Measurements from ENCODE around the gene CCNB1IP1.
A peak's percentile ranks its signal among the peaks of the same experiment; 100 is the strongest.
"Not testable (repeated sequence)": the region's sequence is repeated elsewhere in the genome, so short reads cannot be mapped to it uniquely, and the experiment has no call there.

CCNB1IP1 gene

GRCh38 chr14:20332788-20333493, at the start of gene CCNB1IP1:
Gene CCNB1IP1 (minus strand): TSS chr14:20333279. CDS start chr14:20316523, 16,756 bp downstream.
- Mint-ChIP-seq H3K36me3 (peaks cover 8% of the 10 kb centered on the region), H3K4me3 (peak within 1 kb of the TSS; percentile 95), H3K9me3 (no peaks in the 10 kb centered on the region), H3K4me1 (peaks cover 41% of the 10 kb centered on the region), H3K27ac (peak within 1 kb of the TSS; percentile 89), H3K27me3 (no peaks in the 10 kb centered on the region)
- ATAC-seq: peak; percentile 97

GRCh38 chr14:20382526-20382925, 49.4 kb upstream of the CCNB1IP1 start:
- H3K36me3 Mint-ChIP-seq: peaks cover 90% of the 10 kb centered on the region
- H3K9me3 Mint-ChIP-seq: no peaks in the 10 kb centered on the region
- H3K4me3 Mint-ChIP-seq: no peak overlapping the region
- no peaks in the 10 kb centered on the region for H3K27me3 Mint-ChIP-seq
- ATAC-seq: no peak
- peaks cover 8% of the 10 kb centered on the region for H3K4me1 Mint-ChIP-seq
- peak overlapping the region; percentile 7 for H3K27ac Mint-ChIP-seq

- Mint-ChIP-seq H3K27me3 (no peaks in the 10 kb centered on the region), H3K4me3 (no peak overlapping the region), H3K36me3 (peaks cover 88% of the 10 kb centered on the region), H3K4me1 (peaks cover 5% of the 10 kb centered on the region), H3K27ac (no peak overlapping the region), H3K9me3 (no peaks in the 10 kb centered on the region)
- ATAC-seq: no peak
Observed at GRCh38 chr14:20381341-20381740, 48.3 kb upstream of the CCNB1IP1 start.

GRCh38 chr14:20380681-20381080, 47.6 kb upstream of the CCNB1IP1 start:
- H3K4me3 Mint-ChIP-seq: no peak overlapping the region
- H3K9me3 Mint-ChIP-seq: no peaks in the 10 kb centered on the region
- H3K27ac Mint-ChIP-seq: no peak overlapping the region
- peaks cover 89% of the 10 kb centered on the region for H3K36me3 Mint-ChIP-seq
- peaks cover 5% of the 10 kb centered on the region for H3K4me1 Mint-ChIP-seq
- no peaks in the 10 kb centered on the region for H3K27me3 Mint-ChIP-seq
- ATAC-seq: no peak

GRCh38 chr14:20379743-20380142, 46.7 kb upstream of the CCNB1IP1 start:
- Mint-ChIP-seq H3K4me1 (peaks cover 5% of the 10 kb centered on the region), H3K27ac (peak overlapping the region; percentile 1), H3K4me3 (no peak overlapping the region), H3K36me3 (peaks cover 92% of the 10 kb centered on the region), H3K9me3 (no peaks in the 10 kb centered on the region), H3K27me3 (no peaks in the 10 kb centered on the region)
- ATAC-seq: no peak

GRCh38 chr14:20377171-20377570, 44.1 kb upstream of the CCNB1IP1 start:
- Mint-ChIP-seq H3K27ac (no peak overlapping the region), H3K4me1 (peaks cover 5% of the 10 kb centered on the region), H3K36me3 (peaks cover 92% of the 10 kb centered on the region), H3K9me3 (no peaks in the 10 kb centered on the region), H3K27me3 (no peaks in the 10 kb centered on the region), H3K4me3 (no peak overlapping the region)
- no peak for ATAC-seq

- Mint-ChIP-seq H3K4me1 (peaks cover 5% of the 10 kb centered on the region), H3K9me3 (no peaks in the 10 kb centered on the region), H3K27me3 (no peaks in the 10 kb centered on the region), H3K27ac (peak overlapping the region; percentile 24), H3K4me3 (no peak overlapping the region), H3K36me3 (peaks cover 94% of the 10 kb centered on the region)
- ATAC-seq: no peak
Observed at GRCh38 chr14:20376071-20376588, 43.1 kb upstream of the CCNB1IP1 start.

- no peak overlapping the region for H3K4me3 Mint-ChIP-seq
- ATAC-seq: no peak
- peaks cover 94% of the 10 kb centered on the region for H3K36me3 Mint-ChIP-seq
Observed at GRCh38 chr14:20375471-20375870, 42.4 kb upstream of the CCNB1IP1 start.

GRCh38 chr14:20372796-20373195, 39.7 kb upstream of the CCNB1IP1 start:
- no peak for ATAC-seq
- Mint-ChIP-seq H3K4me3 (no peak overlapping the region), H3K9me3 (peaks cover 2% of the 10 kb centered on the region), H3K4me1 (peaks cover 9% of the 10 kb centered on the region), H3K27ac (no peak overlapping the region), H3K36me3 (peaks cover 94% of the 10 kb centered on the region), H3K27me3 (no peaks in the 10 kb centered on the region)

More at GRCh38 chr14:20375471-20375870, 42.4 kb upstream of the CCNB1IP1 start:
- Mint-ChIP-seq H3K9me3 (no peaks in the 10 kb centered on the region), H3K4me1 (no peaks in the 10 kb centered on the region), H3K27me3 (no peaks in the 10 kb centered on the region), H3K27ac (peak overlapping the region; percentile 24)

- no peaks in the 10 kb centered on the region for H3K27me3 Mint-ChIP-seq
- no peak overlapping the region for H3K4me3 Mint-ChIP-seq
- H3K36me3 Mint-ChIP-seq: peaks cover 77% of the 10 kb centered on the region
- peak overlapping the region; percentile 88 for H3K27ac Mint-ChIP-seq
- peaks cover 23% of the 10 kb centered on the region for H3K4me1 Mint-ChIP-seq
- H3K9me3 Mint-ChIP-seq: peaks cover 3% of the 10 kb centered on the region
- no peak for ATAC-seq
Observed at GRCh38 chr14:20365928-20366327, 32.8 kb upstream of the CCNB1IP1 start.

- not testable (repeated sequence) for ATAC-seq, H3K9me3 Mint-ChIP-seq, H3K4me3 Mint-ChIP-seq, H3K27me3 Mint-ChIP-seq
- Mint-ChIP-seq H3K27ac (peak overlapping the region; percentile 59), H3K4me1 (peaks cover 14% of the 10 kb centered on the region), H3K36me3 (peaks cover 83% of the 10 kb centered on the region)
Observed at GRCh38 chr14:20358474-20358873, 25.4 kb upstream of the CCNB1IP1 start.

- Mint-ChIP-seq H3K36me3 (peaks cover 80% of the 10 kb centered on the region), H3K27me3 (no peaks in the 10 kb centered on the region), H3K4me1 (peaks cover 14% of the 10 kb centered on the region), H3K27ac (no peak overlapping the region), H3K4me3 (no peak overlapping the region), H3K9me3 (peaks cover 2% of the 10 kb centered on the region)
- ATAC-seq: no peak
Observed at GRCh38 chr14:20356422-20356821, 23.3 kb upstream of the CCNB1IP1 start.

- no peaks in the 10 kb centered on the region for H3K9me3 Mint-ChIP-seq
- no peaks in the 10 kb centered on the region for H3K4me1 Mint-ChIP-seq
- H3K27ac Mint-ChIP-seq: no peak overlapping the region
- H3K4me3 Mint-ChIP-seq: no peak overlapping the region
- H3K27me3 Mint-ChIP-seq: no peaks in the 10 kb centered on the region
- peaks cover 66% of the 10 kb centered on the region for H3K36me3 Mint-ChIP-seq
- no peak for ATAC-seq
Observed at GRCh38 chr14:20350860-20351259, 17.8 kb upstream of the CCNB1IP1 start.

- H3K9me3 Mint-ChIP-seq: no peaks in the 10 kb centered on the region
- no peak for ATAC-seq
- H3K36me3 Mint-ChIP-seq: peaks cover 66% of the 10 kb centered on the region
Observed at GRCh38 chr14:20350282-20350681, 17.2 kb upstream of the CCNB1IP1 start.

GRCh38 chr14:20347747-20348146, 14.7 kb upstream of the CCNB1IP1 start:
- no peaks in the 10 kb centered on the region for H3K27me3 Mint-ChIP-seq
- H3K9me3 Mint-ChIP-seq: no peaks in the 10 kb centered on the region
- ATAC-seq: no peak
- H3K4me3 Mint-ChIP-seq: no peak overlapping the region
- H3K4me1 Mint-ChIP-seq: peaks cover 15% of the 10 kb centered on the region
- H3K36me3 Mint-ChIP-seq: peaks cover 47% of the 10 kb centered on the region
- no peak overlapping the region for H3K27ac Mint-ChIP-seq

More at GRCh38 chr14:20350282-20350681, 17.2 kb upstream of the CCNB1IP1 start:
- no peaks in the 10 kb centered on the region for H3K4me1 Mint-ChIP-seq
- H3K27ac Mint-ChIP-seq: peak overlapping the region; percentile 49
- H3K4me3 Mint-ChIP-seq: no peak overlapping the region
- H3K27me3 Mint-ChIP-seq: no peaks in the 10 kb centered on the region

GRCh38 chr14:20346713-20347112, 13.6 kb upstream of the CCNB1IP1 start:
- H3K4me3 Mint-ChIP-seq: no peak overlapping the region
- ATAC-seq: no peak
- no peak overlapping the region for H3K27ac Mint-ChIP-seq
- H3K4me1 Mint-ChIP-seq: peaks cover 15% of the 10 kb centered on the region
- peaks cover 37% of the 10 kb centered on the region for H3K36me3 Mint-ChIP-seq
- H3K27me3 Mint-ChIP-seq: no peaks in the 10 kb centered on the region
- no peaks in the 10 kb centered on the region for H3K9me3 Mint-ChIP-seq
